Measurements from ENCODE around the gene SCN10A.

SCN10A gene

GRCh38 chr3:38816026-38816425, at the start of gene SCN10A:
SCN10A (minus strand) TSS chr3:38816217; CDS start chr3:38794010, 22,207 bp downstream.
- no peak for DNase-seq

DNA sequence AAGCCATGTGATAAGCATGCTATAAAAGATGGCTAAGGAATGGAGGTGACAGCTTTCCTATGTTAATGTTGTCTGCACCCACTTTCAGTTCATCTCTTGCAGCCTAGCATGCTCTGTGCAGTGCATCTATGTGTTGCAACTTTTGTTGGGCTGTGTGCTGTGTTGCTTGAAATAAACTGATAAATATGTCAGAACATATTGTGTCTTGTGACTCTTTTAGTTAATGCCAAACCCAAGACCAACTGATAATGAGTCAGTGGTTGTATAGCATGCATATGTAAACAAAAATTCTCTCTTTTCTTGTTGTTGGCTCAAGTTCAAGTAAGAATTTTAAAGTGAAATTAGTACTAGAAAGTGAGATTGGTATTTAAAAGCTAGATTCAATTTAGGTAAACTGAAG, 37.0 kb upstream of the SCN10A start:
- DNase-seq, result no peak

DNA sequence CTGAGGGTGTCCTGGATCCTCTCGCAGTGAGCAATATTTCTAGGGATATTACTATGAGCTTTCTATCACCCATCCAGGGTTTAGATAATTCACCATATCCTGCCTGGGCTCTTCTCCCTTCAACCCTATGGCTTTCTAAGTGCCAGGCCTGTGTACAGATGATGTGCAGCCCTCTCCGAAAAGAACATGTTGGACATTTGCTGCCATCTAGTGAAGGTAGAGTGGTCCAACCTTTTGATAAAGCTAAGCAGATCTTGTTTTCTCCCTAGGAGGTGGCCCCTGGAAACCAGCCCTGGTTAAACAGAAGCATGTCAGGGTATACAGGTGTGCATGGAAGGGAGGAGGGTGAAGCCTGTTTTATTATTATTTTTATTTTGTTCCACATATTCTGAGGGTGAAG, 27.9 kb upstream of the SCN10A start:
- no peak for DNase-seq

DNA sequence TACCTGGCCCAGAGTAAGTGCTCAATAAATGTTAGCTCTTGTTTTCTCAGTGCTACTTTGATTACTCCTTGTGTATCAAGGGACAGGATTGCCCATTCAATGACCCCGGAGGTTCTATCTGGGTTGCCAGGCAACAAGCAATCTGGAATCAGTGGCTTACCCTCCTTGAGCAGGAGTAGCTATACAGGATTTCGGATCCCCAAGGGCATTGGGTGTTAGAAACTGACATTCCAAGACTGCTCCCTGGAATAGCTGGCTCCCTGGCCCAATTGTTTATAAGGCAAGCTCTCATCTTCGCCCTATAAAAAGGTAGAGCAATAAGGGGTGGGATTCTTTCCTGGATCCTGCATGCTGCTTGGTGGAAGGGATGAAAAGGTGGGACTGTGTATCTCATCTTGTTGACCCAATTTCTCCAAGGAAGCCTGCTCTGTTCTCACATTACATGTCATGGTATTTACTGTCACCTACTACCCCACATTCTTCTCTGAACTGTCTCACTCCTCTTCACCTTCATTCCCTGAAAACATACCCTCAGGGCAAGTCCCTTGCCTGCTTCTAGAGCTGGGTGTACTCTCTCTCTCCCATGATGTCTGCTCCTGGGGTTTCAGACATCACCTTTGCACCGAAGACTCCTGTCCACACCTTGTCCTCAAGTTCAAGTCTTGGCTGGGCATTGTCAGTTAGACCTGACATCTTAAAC, 26.4 kb upstream of the SCN10A start:
- no peak for DNase-seq

DNA sequence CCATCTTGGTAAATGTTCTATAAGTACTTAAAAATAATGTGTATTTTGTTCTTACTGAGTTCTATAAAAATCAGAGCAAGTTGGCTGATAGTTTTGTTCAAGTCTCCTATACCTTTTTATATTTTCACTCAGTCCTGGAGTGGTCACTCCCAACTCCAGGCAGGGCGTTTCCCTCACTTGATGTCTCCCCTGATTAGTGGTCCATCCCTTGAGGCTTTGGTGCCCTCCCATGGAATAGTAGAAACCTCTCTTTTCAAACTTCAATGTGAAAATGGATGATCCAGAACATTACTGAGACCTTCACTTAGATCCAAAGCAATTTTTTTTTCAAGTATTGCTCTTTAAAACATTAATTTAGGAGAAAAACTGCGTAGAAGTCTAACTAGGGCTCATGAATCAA, 25.0 kb upstream of the SCN10A start:
- no peak for DNase-seq

DNA sequence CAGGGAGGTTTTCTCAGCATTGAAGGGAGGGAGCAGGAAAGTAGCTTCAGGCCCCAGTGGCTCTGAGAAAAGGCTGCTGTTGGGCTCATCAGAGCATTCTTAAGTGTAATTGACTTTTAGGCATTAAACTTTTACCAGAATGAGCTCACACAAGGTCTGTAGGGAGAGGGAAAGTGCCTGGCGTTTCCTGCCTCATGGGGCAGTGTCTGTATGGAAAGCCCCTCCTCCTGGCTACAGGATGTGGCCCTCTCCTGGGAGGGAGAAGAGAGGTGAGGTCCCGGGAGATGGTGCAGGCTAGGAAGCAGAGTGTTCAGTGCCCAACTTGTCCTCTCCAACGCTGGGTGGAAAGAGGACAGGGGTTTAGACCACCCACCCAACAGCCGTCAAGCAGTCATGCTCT, 21.3 kb upstream of the SCN10A start:
- DNase-seq, result no peak

GRCh38 chr3:38836561-38836960, 20.5 kb upstream of the SCN10A start:
- no peak for DNase-seq

GRCh38 chr3:38835939-38836338, 19.9 kb upstream of the SCN10A start:
- DNase-seq, result no peak

- no peak for DNase-seq
Measured at GRCh38 chr3:38834717-38835116, 18.7 kb upstream of the SCN10A start.

- peak; percentile 5 for DNase-seq
Measured at GRCh38 chr3:38834110-38834509, 18.1 kb upstream of the SCN10A start.

DNA sequence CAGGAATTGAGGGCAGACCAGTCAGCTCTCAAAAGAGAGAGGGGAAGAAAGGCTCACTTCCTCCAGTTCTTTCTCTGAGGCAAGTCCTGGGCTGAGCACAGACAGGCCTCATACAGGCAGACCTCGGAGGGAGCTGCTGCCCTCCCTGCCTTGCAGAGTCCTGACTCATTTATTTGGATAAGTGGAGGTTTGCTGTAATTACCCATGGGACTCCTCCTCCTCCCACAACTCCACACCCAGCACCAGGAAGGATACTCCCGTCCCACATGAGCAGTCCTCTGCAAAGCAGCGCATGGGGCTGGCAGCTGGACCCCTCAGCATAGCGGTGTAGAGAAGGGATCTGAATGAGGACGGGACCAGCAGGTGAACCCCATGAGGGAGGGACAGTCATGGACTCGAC, 13.4 kb upstream of the SCN10A start:
- no peak for DNase-seq

DNA sequence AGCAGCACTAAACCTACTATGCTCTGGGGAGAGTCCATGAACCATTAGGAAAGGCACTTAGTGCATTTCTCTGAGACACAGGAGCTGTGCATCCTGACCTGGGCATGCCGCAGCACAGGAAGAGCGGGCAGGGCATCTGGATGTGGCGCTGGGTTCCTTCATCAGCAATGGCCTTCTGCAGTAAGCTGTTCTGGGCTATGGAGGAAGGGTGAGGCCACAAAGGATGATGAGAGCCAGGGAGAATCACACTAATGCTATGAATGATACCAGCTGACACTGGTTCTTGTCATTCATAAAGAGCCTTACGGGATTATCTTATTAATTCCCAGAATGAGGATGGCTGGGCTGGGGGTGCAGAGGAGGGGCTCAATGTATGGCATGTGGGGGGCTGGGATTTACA, 12.7 kb upstream of the SCN10A start:
- no peak for DNase-seq

GRCh38 chr3:38827791-38828190, 11.8 kb upstream of the SCN10A start:
- DNase-seq, result no peak

DNA sequence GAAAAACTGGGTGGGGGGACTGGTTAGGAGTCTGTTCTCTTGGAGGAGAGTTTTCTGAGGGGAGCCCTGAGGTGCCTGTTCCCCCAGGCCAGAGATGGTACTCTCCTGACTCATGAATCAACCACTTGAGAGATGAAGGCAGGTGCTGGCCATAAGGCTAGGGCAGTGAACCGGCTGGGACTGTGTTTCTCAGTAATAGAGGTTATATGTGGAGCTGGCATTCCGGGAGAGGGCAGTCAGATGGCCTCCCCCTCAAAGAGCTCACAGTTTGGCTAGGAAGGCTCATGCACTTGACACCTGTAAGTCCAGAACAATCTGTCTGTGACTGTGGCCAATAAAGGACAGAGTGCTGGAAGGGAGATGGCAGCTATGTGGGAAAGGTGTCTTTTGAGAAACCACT, 10.0 kb upstream of the SCN10A start:
- DNase-seq, result no peak

GRCh38 chr3:38824349-38824748, 8.3 kb upstream of the SCN10A start:
- DNase-seq, result no peak

DNA sequence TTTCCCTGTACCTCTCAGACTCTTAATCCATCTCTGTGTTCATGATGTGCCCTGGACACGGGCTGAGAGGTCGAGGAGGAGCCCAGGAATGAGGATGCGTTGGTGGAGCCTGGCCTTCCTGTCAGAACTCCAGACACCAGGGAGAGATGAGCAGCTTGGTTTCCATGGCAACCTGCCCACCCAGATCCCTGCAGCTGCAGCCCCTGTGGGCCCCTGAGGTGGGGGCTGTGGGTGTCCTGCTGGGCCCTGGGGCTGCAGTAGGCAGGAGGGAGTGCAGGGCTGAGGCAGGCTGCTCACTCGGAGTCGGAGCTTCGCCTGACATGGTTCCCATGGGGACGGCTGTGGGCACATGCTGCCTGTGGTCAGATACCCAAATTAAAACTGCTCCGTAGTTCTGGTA, 7.7 kb upstream of the SCN10A start:
- DNase-seq, result no peak

DNA sequence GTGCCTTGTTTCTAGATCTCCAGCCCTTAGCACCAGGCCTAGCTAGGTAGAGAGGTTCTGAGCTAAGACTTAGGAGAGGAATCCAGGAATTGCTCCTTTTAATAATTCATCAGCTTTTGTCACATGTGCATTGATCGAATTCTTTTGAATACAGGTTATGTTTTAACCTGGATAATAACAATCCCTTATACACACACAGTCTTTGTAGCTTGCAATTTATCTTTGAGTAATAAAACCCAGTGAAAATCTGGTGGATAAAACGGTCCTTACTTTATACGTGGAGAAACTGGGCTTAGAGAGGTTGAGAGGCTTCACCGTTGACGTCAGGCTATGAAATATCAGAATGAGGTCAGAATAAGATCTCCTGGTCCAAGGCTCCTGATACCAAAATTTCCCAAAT, 7.2 kb upstream of the SCN10A start:
- DNase-seq, result no peak

- no peak for DNase-seq
Measured at GRCh38 chr3:38811822-38812221, 4.2 kb downstream of the SCN10A start.

DNA sequence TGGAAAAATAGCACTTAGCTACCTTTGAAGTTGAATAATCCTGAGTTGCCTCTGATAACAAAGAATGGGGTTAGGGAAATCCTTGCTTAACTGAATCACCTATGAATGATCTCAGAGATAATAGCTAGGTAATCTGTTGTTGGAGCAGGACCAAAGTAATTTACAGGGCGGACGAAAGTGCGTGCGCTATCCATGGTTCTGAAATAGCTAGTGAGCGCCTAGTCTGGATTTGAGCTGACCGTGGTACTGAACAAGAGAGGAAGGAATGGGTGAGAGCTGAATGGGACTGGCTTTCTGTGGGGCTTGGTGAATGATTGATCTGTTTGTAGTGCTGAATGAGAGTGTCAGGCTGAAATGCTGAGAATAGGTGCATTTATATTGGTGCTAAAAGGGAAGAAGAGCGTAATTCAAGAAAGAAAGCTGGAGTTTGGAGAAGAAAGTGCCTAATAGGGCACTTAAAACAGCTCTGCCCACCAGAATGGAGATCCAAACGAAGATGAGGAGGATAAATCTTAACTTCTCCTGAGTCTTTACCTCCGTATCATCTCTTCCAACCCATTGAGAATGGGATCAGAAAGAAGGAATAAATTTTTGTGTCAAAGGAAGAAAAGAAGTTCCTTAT, 10.1 kb downstream of the SCN10A start:
- no peak for DNase-seq

- DNase-seq, result no peak
Measured at GRCh38 chr3:38805004-38805403, 11.0 kb downstream of the SCN10A start.

- DNase-seq, result no peak
Measured at GRCh38 chr3:38800511-38800910, 15.5 kb downstream of the SCN10A start.

GRCh38 chr3:38793721-38794120, 22.3 kb downstream of the SCN10A start:
- no peak for DNase-seq

- no peak for DNase-seq
Measured at GRCh38 chr3:38792983-38793382, 23.0 kb downstream of the SCN10A start.

- no peak for DNase-seq
Measured at GRCh38 chr3:38782148-38782547, 33.9 kb downstream of the SCN10A start.

- DNase-seq, result no peak
Measured at GRCh38 chr3:38773528-38773927, 42.5 kb downstream of the SCN10A start.

Data from DMS153 (cell line).